Measurements from ENCODE around the gene FGF23. TPM values are rescaled to one million over a fixed set of nuclear protein-coding genes. Genes with fewer than 3 reads are reported as not detected.

FGF23 gene
- polyA plus RNA-seq, 1 donor from 2014 or later, result not detected

DNA sequence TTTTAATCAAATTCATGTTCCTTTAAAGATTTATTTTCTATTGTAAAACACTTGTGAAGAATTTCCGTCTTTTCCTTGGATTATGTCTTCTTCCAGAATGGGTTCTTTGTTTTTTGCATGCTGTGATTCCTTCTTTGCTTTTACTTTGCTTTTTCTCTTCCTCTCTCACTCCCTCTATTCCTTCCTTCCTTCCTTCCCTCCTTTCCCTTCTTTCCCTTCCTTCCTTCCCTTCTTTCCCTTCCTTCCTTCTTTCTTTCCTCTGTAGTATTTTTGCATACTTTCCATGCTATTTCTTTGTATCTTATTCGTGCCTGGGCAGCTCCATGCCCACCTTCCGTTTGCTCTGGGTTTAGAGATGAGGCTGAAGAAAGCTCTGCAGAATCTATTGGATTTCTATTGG is 21.6 kb upstream of the FGF23 start:
- H3K27ac Mint-ChIP-seq, result no peak overlapping the region
- H3K36me3 Mint-ChIP-seq, result no peaks in the 10 kb centered on the region
- no peak overlapping the region for H3K4me3 Mint-ChIP-seq
- H3K4me1 Mint-ChIP-seq, result peaks cover 2 to 4% (median 3%) of the 10 kb centered on the region in 3 donors
- peaks cover 10% of the 10 kb centered on the region for H3K27me3 Mint-ChIP-seq
- peaks cover 0 to 1% (median 0%) of the 10 kb centered on the region in 3 donors for H3K9me3 Mint-ChIP-seq

DNA sequence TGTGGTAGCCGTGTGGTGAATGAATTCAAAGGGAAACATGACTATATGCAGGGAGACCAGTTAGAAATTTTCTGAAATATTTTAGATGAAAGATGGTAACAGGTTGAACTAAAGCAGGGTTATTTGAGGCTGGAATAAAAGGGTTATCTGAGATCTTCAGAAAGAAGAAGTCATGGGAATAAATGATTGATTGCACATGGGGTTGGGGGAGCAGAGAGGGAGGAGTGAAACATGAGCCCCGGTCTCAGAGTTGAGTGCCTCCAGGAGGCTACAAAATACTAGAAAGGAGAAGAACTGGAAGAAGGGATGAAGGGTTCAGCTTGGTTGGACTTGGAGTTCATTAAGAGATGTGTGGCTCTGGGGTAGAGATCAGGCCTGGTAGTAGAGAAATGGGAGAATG is 16.3 kb upstream of the FGF23 start:
- Mint-ChIP-seq H3K9me3 (peaks cover 0 to 1% (median 0%) of the 10 kb centered on the region in 3 donors), H3K4me1 (peaks cover 2 to 4% (median 3%) of the 10 kb centered on the region in 3 donors), H3K36me3 (no peaks in the 10 kb centered on the region), H3K27ac (no peak overlapping the region), H3K27me3 (peaks cover 28% of the 10 kb centered on the region), H3K4me3 (no peak overlapping the region)

DNA sequence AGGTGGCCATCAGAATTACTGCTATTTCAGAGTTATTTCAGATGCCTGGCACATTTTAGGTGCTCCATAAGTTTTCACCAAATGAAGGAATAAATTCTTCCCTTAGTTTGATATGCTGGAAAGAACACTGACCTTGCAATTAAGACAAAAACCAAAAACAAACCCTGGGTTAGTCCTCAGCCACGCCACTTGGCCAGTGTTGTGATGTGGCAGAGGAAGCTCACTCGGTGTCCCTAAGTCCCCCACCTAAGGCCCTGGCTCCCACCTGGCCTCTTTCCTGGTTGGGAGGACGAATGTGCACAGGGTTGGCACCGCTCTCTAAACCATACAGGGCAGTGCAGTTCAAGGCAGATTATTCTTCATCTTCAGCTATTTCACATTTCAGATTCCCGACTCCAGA is 13.7 kb upstream of the FGF23 start:
- Mint-ChIP-seq H3K4me1 (peaks cover 0 to 1% (median under 1%) of the 10 kb centered on the region in 3 donors), H3K36me3 (no peaks in the 10 kb centered on the region), H3K27me3 (peaks cover 25% of the 10 kb centered on the region), H3K27ac (no peak overlapping the region), H3K4me3 (no peak overlapping the region), H3K9me3 (peaks cover 0 to 4% (median 0%) of the 10 kb centered on the region in 3 donors)

DNA sequence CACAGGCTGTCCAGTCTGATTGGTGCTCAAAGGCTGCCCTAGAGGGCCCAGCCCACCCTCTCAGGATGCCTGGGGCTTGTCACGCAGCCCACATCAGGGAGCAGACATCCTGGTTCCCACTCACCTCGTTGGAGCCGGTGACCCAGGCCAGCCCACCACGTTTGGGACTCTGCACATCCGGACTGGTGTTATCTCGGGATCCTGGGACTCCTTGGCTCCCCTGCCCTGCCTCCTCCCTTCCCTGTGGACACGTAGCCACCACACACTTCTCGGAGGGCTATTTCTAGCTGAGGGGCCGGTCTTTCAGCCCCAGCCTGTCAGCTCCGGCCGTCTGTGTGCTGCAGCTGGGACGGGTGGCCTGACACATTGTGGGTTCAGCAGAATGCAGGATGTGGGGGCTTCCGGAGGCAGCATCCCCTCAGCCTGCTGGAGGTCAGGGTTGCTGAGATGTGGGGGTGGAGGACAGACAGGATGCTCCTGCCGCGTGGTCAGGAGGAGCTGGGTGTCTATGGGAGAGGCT is 12.8 kb upstream of the FGF23 start:
- no peaks in the 10 kb centered on the region for H3K36me3 Mint-ChIP-seq
- no peak overlapping the region for H3K4me3 Mint-ChIP-seq
- H3K4me1 Mint-ChIP-seq, result no peaks in the 10 kb centered on the region
- H3K9me3 Mint-ChIP-seq, result peaks cover 0 to 4% (median 0%) of the 10 kb centered on the region in 3 donors
- peaks cover 24% of the 10 kb centered on the region for H3K27me3 Mint-ChIP-seq
- no peak overlapping the region for H3K27ac Mint-ChIP-seq

DNA sequence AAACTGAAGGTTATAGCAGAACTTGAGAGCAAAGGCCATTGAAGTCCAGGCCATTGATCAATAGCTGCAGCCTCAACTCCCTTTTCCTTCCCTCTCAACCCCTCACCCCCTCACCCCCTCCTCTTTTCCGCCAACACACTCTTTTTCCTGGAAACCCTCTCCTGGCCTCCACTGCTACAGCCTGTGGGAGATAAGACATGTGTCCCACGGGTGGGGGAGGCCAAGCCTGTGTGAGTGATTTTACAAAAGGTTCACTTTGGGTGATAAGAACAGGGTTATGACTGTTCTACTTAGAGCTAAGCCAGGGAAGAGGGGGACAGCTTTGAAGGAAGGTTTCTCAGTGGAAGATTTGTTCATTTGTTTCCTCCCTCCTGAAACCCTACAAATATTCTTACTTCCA is 9.2 kb upstream of the FGF23 start:
- Mint-ChIP-seq H3K27me3 (peaks cover 12% of the 10 kb centered on the region), H3K4me3 (no peak overlapping the region), H3K27ac (no peak overlapping the region), H3K36me3 (no peaks in the 10 kb centered on the region), H3K4me1 (peaks cover 0 to 2% (median 0%) of the 10 kb centered on the region in 3 donors), H3K9me3 (peaks cover 0 to 2% (median 0%) of the 10 kb centered on the region in 3 donors)

- H3K4me3 Mint-ChIP-seq, result no peak overlapping the region
- H3K4me1 Mint-ChIP-seq, result peaks cover 0 to 2% (median 0%) of the 10 kb centered on the region in 3 donors
- no peaks in the 10 kb centered on the region for H3K36me3 Mint-ChIP-seq
- no peak overlapping the region for H3K27ac Mint-ChIP-seq
- H3K27me3 Mint-ChIP-seq, result peaks cover 9% of the 10 kb centered on the region
- peaks cover 0 to 2% (median 0%) of the 10 kb centered on the region in 3 donors for H3K9me3 Mint-ChIP-seq
Observed at GRCh38 chr12:4388032-4388431, 8.5 kb upstream of the FGF23 start.

GRCh38 chr12:4387607-4388006 is 8.1 kb upstream of the FGF23 start:
- Mint-ChIP-seq H3K27me3 (peaks cover 5% of the 10 kb centered on the region), H3K36me3 (no peaks in the 10 kb centered on the region), H3K4me3 (no peak overlapping the region), H3K9me3 (peaks cover 0 to 2% (median 0%) of the 10 kb centered on the region in 3 donors), H3K4me1 (peaks cover 0 to 2% (median 0%) of the 10 kb centered on the region in 3 donors), H3K27ac (no peak overlapping the region)

DNA sequence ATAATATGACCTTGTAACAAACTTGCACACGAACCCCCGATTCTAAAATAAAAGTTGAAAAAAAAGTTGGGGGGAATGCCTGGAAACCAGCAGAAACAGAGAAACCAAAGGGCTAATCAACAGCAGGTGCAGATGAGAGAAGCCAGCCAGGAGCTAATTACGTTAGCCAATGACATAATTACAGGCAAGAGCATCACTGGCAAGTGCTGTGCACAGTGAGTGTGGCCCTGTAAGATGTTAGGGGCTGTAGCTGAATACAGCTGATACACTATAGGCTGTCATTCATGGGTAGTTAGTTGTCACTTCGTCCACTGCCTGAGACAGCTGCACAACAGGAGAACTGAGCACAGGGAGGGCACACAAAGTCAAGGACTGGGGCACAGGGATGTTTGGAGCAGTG is 7.3 kb upstream of the FGF23 start:
- H3K27ac Mint-ChIP-seq, result no peak overlapping the region
- H3K4me3 Mint-ChIP-seq, result no peak overlapping the region

DNA sequence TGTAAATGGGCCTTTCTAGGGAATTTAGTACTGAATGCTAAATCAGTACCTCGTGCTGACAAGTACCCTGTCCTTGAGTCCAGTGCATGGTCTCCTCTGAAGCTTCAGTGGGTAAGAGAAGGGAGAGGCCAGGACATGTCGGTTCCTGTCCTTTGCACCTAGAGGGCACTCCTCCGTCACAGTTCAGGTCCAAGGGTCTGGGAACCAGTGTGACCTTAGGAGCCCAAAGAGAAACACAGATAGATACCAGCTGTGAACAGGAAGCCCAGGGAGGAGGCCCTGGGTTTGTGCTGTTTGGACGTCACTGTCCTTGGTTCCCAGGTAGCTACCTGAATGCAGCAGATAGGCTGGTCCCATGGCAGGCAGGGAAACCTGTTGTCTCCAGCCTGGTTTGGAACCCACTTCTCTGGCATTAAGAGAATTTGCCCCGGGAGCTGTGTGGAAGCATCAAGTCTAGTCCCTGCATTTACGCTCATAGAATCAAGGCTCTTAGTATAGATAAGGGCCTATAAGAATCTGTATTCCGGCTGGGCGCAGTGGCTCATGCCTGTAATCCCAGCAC is 3.9 kb upstream of the FGF23 start:
- H3K4me3 Mint-ChIP-seq, result no peak overlapping the region

More for the DNA sequence above, 7.3 kb upstream of the FGF23 start:
- H3K27me3 Mint-ChIP-seq, result peaks cover 3% of the 10 kb centered on the region
- no peaks in the 10 kb centered on the region for H3K36me3 Mint-ChIP-seq
- H3K9me3 Mint-ChIP-seq, result peaks cover 0 to 2% (median 0%) of the 10 kb centered on the region in 3 donors
- H3K4me1 Mint-ChIP-seq, result peaks cover 0 to 2% (median 0%) of the 10 kb centered on the region in 3 donors

GRCh38 chr12:4380332-4380731 is 820 bp upstream of the FGF23 start:
- H3K9me3 Mint-ChIP-seq, result no peaks in the 10 kb centered on the region

More for the DNA sequence above, 3.9 kb upstream of the FGF23 start:
- Mint-ChIP-seq H3K4me1 (peaks cover 0 to 2% (median 0%) of the 10 kb centered on the region in 3 donors), H3K27ac (no peak overlapping the region), H3K9me3 (no peaks in the 10 kb centered on the region), H3K27me3 (peaks cover 5% of the 10 kb centered on the region), H3K36me3 (no peaks in the 10 kb centered on the region)

GRCh38 chr12:4378772-4379171 is 740 bp downstream of the FGF23 start:
- Mint-ChIP-seq H3K36me3 (no peaks in the 10 kb centered on the region), H3K27me3 (peaks cover 11% of the 10 kb centered on the region), H3K4me3 (no peak overlapping the region), H3K27ac (no peak overlapping the region), H3K4me1 (no peaks in the 10 kb centered on the region), H3K9me3 (no peaks in the 10 kb centered on the region)

More at GRCh38 chr12:4380332-4380731, 820 bp upstream of the FGF23 start:
- Mint-ChIP-seq H3K27ac (no peak overlapping the region), H3K27me3 (peaks cover 8% of the 10 kb centered on the region), H3K36me3 (no peaks in the 10 kb centered on the region), H3K4me3 (no peak overlapping the region), H3K4me1 (peaks cover 0 to 2% (median 0%) of the 10 kb centered on the region in 3 donors)

DNA sequence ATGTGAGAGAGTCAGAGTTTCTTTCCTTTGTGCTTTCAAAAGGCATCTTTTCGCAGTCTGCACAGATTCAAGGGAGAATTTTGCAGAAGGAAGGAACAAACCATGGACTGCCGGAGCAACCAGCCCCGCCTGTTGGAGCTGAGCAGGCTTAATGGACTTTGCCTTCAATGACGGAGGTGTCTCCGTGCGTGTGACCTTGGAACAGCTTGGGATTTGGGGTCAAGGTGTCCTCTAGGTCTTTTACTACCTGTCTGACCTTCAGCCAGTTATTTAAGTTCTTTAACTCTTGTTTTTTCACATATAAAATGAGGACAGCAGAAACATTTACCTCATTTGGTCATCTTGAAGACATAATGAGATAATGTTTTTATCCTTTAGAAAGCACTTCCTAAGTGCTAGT is 4.1 kb downstream of the FGF23 start:
- H3K9me3 Mint-ChIP-seq, result peaks cover 0 to 4% (median 0%) of the 10 kb centered on the region in 3 donors
- no peak overlapping the region for H3K27ac Mint-ChIP-seq
- H3K4me1 Mint-ChIP-seq, result no peaks in the 10 kb centered on the region
- no peak overlapping the region for H3K4me3 Mint-ChIP-seq
- H3K27me3 Mint-ChIP-seq, result peaks cover 11% of the 10 kb centered on the region
- no peaks in the 10 kb centered on the region for H3K36me3 Mint-ChIP-seq

- Mint-ChIP-seq H3K27me3 (peaks cover 9% of the 10 kb centered on the region), H3K4me3 (no peak overlapping the region), H3K4me1 (no peaks in the 10 kb centered on the region), H3K9me3 (peaks cover 0 to 4% (median 0%) of the 10 kb centered on the region in 3 donors), H3K27ac (no peak overlapping the region), H3K36me3 (no peaks in the 10 kb centered on the region)
Observed at GRCh38 chr12:4372653-4373052, 6.9 kb downstream of the FGF23 start.

DNA sequence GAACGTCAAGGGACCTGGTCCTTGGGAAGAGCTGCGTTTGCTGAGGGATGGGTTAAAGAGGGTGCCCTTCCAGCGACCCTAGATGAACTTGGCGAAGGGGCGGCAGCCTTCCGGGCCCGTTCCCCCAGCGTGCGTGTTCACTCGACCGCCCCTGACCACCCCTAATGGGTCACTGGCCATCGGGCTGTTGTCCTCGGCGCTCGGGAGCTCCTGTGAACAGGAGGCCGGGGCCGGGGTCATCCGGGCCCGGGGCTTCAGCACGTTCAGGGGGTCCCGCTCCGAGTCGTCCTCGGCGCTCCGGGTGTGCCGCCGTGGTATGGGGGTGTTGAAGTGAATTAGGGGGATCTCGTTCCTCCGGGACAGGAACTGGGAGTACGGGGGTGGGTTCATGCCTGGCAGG is 9.2 kb downstream of the FGF23 start:
- no peaks in the 10 kb centered on the region for H3K36me3 Mint-ChIP-seq
- H3K9me3 Mint-ChIP-seq, result peaks cover 0 to 4% (median 0%) of the 10 kb centered on the region in 3 donors
- H3K27me3 Mint-ChIP-seq, result peaks cover 5% of the 10 kb centered on the region
- H3K4me3 Mint-ChIP-seq, result no peak overlapping the region
- no peaks in the 10 kb centered on the region for H3K4me1 Mint-ChIP-seq
- H3K27ac Mint-ChIP-seq, result no peak overlapping the region

- peaks cover 5% of the 10 kb centered on the region for H3K27me3 Mint-ChIP-seq
- H3K27ac Mint-ChIP-seq, result no peak overlapping the region
- H3K4me1 Mint-ChIP-seq, result no peaks in the 10 kb centered on the region
- no peaks in the 10 kb centered on the region for H3K36me3 Mint-ChIP-seq
- peaks cover 0 to 4% (median 0%) of the 10 kb centered on the region in 3 donors for H3K9me3 Mint-ChIP-seq
- no peak overlapping the region for H3K4me3 Mint-ChIP-seq
Observed at GRCh38 chr12:4369548-4369947, 10.0 kb downstream of the FGF23 start.

DNA sequence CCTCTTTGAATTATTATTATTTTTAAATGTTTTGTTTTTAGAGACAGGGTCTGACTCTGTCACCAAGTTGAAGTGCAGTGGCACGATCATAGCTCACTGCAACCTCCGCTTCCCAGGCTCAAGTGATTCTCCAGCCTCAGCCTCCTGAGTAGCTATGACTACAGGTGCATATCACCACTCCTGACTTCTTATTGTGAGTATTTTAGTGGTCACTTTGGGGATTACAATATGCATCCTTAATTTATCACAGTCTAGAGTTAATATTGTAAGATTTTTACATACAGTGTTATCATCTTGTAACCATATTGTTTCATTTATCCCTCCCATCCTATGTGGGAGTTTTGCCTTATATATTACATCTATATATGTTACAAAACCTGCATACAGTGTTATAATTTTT is 13.4 kb downstream of the FGF23 start:
- no peaks in the 10 kb centered on the region for H3K9me3 Mint-ChIP-seq

More for the DNA sequence above, 13.4 kb downstream of the FGF23 start:
- no peaks in the 10 kb centered on the region for H3K36me3 Mint-ChIP-seq
- peaks cover 3% of the 10 kb centered on the region for H3K27me3 Mint-ChIP-seq
- H3K27ac Mint-ChIP-seq, result no peak overlapping the region
- no peaks in the 10 kb centered on the region for H3K4me1 Mint-ChIP-seq
- no peak overlapping the region for H3K4me3 Mint-ChIP-seq
